ENCODE results near the gene MCRIP1.

The MCRIP1 gene

GRCh38 chr17:81802048-81802758, 30.9 kb downstream of the MCRIP1 start:
- H2BK120ac ChIP-seq (ENCODE audit: low read depth, low read length), result no peak overlapping the region
- no peak overlapping the region for H2BK12ac ChIP-seq (ENCODE audit: low read length)
- peak overlapping the region; percentile 60 for H2BK5ac ChIP-seq (ENCODE audit: low read length)
- peaks cover 20 to 63% (median 63%) of the 10 kb centered on the region in 3 experiments for H3K27me3 ChIP-seq (ENCODE audit: control insufficient read depth in 3 of 3, insufficient read depth in 3 of 3, low read depth in 1 of 3, low read length in 3 of 3)
- peaks cover 4 to 14% of the 10 kb centered on the region in 2 donors for H3K9me3 ChIP-seq (replicated peaks in 1 of 2; ENCODE audit: control insufficient read depth in 2 of 2, insufficient read depth in 1 of 2, low read depth in 1 of 2, low read length in 2 of 2)
- H2AK5ac ChIP-seq (ENCODE audit: low read depth, low read length), result peak overlapping the region; percentile 96
- no peak overlapping the region for H3K27ac ChIP-seq (replicated peaks; ENCODE audit: low read length)
- peak overlapping the region; percentile 31 for H3K23ac ChIP-seq (ENCODE audit: low read depth, low read length, poor library complexity)
- H2AFZ ChIP-seq (ENCODE audit: low read length), result no peak overlapping the region
- peaks cover 2% of the 10 kb centered on the region for H3K79me1 ChIP-seq (ENCODE audit: low read depth, low read length)
- no peak overlapping the region for H4K8ac ChIP-seq (ENCODE audit: low read depth, low read length)
- peaks cover 2 to 7% of the 10 kb centered on the region in 2 donors for H3K4me1 ChIP-seq (ENCODE audit: control insufficient read depth in 2 of 2, insufficient read depth in 1 of 2, low read depth in 1 of 2, low read length in 2 of 2)
- H3K4me2 ChIP-seq (ENCODE audit: insufficient read depth, low read length, poor library complexity, severe bottlenecking), result no peak overlapping the region
- no CpG with 5 or more reads among the region's 9 CpGs for WGBS, 2 donors (ENCODE audit: extremely low coverage in 2 of 2, insufficient read length in 2 of 2, insufficient replicate concordance in 1 of 2)
- H4K91ac ChIP-seq (ENCODE audit: low read depth, low read length, poor library complexity), result no peak overlapping the region
- peak overlapping the region; percentile 38 for H3K14ac ChIP-seq (ENCODE audit: low read length)
- H3K36me3 ChIP-seq (replicated peaks in 1 of 2; ENCODE audit: control insufficient read depth in 2 of 2, insufficient read depth in 2 of 2, low read length in 2 of 2), result no peaks in the 10 kb centered on the region
- no peak overlapping the region for H2BK15ac ChIP-seq (ENCODE audit: low read length)
- no peak for DNase-seq (ENCODE audit: low spot score)
- H3K18ac ChIP-seq (ENCODE audit: low read length), result no peak overlapping the region
- no peak overlapping the region for H3K9ac ChIP-seq (ENCODE audit: low read depth, low read length, poor library complexity)
- no peak overlapping the region for H3K4ac ChIP-seq (ENCODE audit: low read length)
- no peak overlapping the region for H3K4me3 ChIP-seq (ENCODE audit: low read length in 2 of 2)

GRCh38 chr17:81801327-81801726, 31.8 kb downstream of the MCRIP1 start:
- DNase-seq (ENCODE audit: low spot score), result no peak
- Histone ChIP-seq H3K23ac (ENCODE audit: low read depth, low read length, poor library complexity) (no peak overlapping the region), H3K4me1 (ENCODE audit: control insufficient read depth in 2 of 2, insufficient read depth in 1 of 2, low read depth in 1 of 2, low read length in 2 of 2) (peaks cover 2 to 7% of the 10 kb centered on the region in 2 donors), H4K8ac (ENCODE audit: low read depth, low read length) (no peak overlapping the region), H3K9ac (ENCODE audit: low read depth, low read length, poor library complexity) (no peak overlapping the region), H2BK120ac (ENCODE audit: low read depth, low read length) (no peak overlapping the region), H3K4me3 (ENCODE audit: low read length in 2 of 2) (no peak overlapping the region), H3K4me2 (ENCODE audit: insufficient read depth, low read length, poor library complexity, severe bottlenecking) (no peak overlapping the region), H3K79me1 (ENCODE audit: low read depth, low read length) (peaks cover 2% of the 10 kb centered on the region), H2AFZ (ENCODE audit: low read length) (no peak overlapping the region), H3K27me3 (ENCODE audit: control insufficient read depth in 3 of 3, insufficient read depth in 3 of 3, low read depth in 1 of 3, low read length in 3 of 3) (peaks cover 20 to 55% (median 54%) of the 10 kb centered on the region in 3 experiments), H3K9me3 (replicated peaks in 1 of 2; ENCODE audit: control insufficient read depth in 2 of 2, insufficient read depth in 1 of 2, low read depth in 1 of 2, low read length in 2 of 2) (peaks cover 4 to 14% of the 10 kb centered on the region in 2 donors), H2BK5ac (ENCODE audit: low read length) (no peak overlapping the region), H2BK15ac (ENCODE audit: low read length) (no peak overlapping the region), H2BK12ac (ENCODE audit: low read length) (no peak overlapping the region), H3K18ac (ENCODE audit: low read length) (no peak overlapping the region), H4K91ac (ENCODE audit: low read depth, low read length, poor library complexity) (no peak overlapping the region), H2AK5ac (ENCODE audit: low read depth, low read length) (no peak overlapping the region), H3K27ac (replicated peaks; ENCODE audit: low read length) (no peak overlapping the region), H3K14ac (ENCODE audit: low read length) (no peak overlapping the region), H3K36me3 (replicated peaks in 1 of 2; ENCODE audit: control insufficient read depth in 2 of 2, insufficient read depth in 2 of 2, low read length in 2 of 2) (no peaks in the 10 kb centered on the region), H3K4ac (ENCODE audit: low read length) (no peak overlapping the region)
- no CpG with 5 or more reads among the region's 9 CpGs for WGBS, 2 donors (ENCODE audit: extremely low coverage in 2 of 2, insufficient read length in 2 of 2, insufficient replicate concordance in 1 of 2)

- Histone ChIP-seq H2AFZ (ENCODE audit: low read length) (peak overlapping the region; percentile 46), H2BK12ac (ENCODE audit: low read length) (no peak overlapping the region), H3K14ac (ENCODE audit: low read length) (no peak overlapping the region), H3K27me3 (ENCODE audit: control insufficient read depth in 3 of 3, insufficient read depth in 3 of 3, low read depth in 1 of 3, low read length in 3 of 3) (peaks cover 0 to 6% (median 0%) of the 10 kb centered on the region in 3 experiments), H3K18ac (ENCODE audit: low read length) (no peak overlapping the region), H2AK5ac (ENCODE audit: low read depth, low read length) (no peak overlapping the region), H3K9me3 (replicated peaks in 1 of 2; ENCODE audit: control insufficient read depth in 2 of 2, insufficient read depth in 1 of 2, low read depth in 1 of 2, low read length in 2 of 2) (peaks cover 0 to 9% of the 10 kb centered on the region in 2 donors), H3K79me1 (ENCODE audit: low read depth, low read length) (peaks cover 5% of the 10 kb centered on the region), H4K8ac (ENCODE audit: low read depth, low read length) (no peak overlapping the region), H2BK5ac (ENCODE audit: low read length) (no peak overlapping the region), H3K4me2 (ENCODE audit: insufficient read depth, low read length, poor library complexity, severe bottlenecking) (no peak overlapping the region), H3K27ac (replicated peaks; ENCODE audit: low read length) (no peak overlapping the region), H3K36me3 (replicated peaks in 1 of 2; ENCODE audit: control insufficient read depth in 2 of 2, insufficient read depth in 2 of 2, low read length in 2 of 2) (peaks cover 0 to 2% of the 10 kb centered on the region in 2 donors), H4K91ac (ENCODE audit: low read depth, low read length, poor library complexity) (no peak overlapping the region), H3K23ac (ENCODE audit: low read depth, low read length, poor library complexity) (no peak overlapping the region), H3K4ac (ENCODE audit: low read length) (no peak overlapping the region), H2BK120ac (ENCODE audit: low read depth, low read length) (no peak overlapping the region), H3K9ac (ENCODE audit: low read depth, low read length, poor library complexity) (no peak overlapping the region), H3K4me3 (ENCODE audit: low read length in 2 of 2) (no peak overlapping the region), H2BK15ac (ENCODE audit: low read length) (no peak overlapping the region), H3K4me1 (ENCODE audit: control insufficient read depth in 2 of 2, insufficient read depth in 1 of 2, low read depth in 1 of 2, low read length in 2 of 2) (peaks cover 0 to 2% of the 10 kb centered on the region in 2 donors)
- no CpG with 5 or more reads among the region's 8 CpGs for WGBS, 2 donors (ENCODE audit: extremely low coverage in 2 of 2, insufficient read length in 2 of 2, insufficient replicate concordance in 1 of 2)
- DNase-seq (ENCODE audit: low spot score), result no peak
Measured at GRCh38 chr17:81794509-81794908, 38.6 kb downstream of the MCRIP1 start.

- H3K9ac ChIP-seq (ENCODE audit: low read depth, low read length, poor library complexity), result no peak overlapping the region
- no peak overlapping the region for H2BK5ac ChIP-seq (ENCODE audit: low read length)
- H3K4me2 ChIP-seq (ENCODE audit: insufficient read depth, low read length, poor library complexity, severe bottlenecking), result no peak overlapping the region
- peaks cover 0 to 9% of the 10 kb centered on the region in 2 donors for H3K9me3 ChIP-seq (replicated peaks in 1 of 2; ENCODE audit: control insufficient read depth in 2 of 2, insufficient read depth in 1 of 2, low read depth in 1 of 2, low read length in 2 of 2)
- peaks cover 0 to 2% of the 10 kb centered on the region in 2 donors for H3K4me1 ChIP-seq (ENCODE audit: control insufficient read depth in 2 of 2, insufficient read depth in 1 of 2, low read depth in 1 of 2, low read length in 2 of 2)
- no peak overlapping the region for H2BK15ac ChIP-seq (ENCODE audit: low read length)
- no CpG with 5 or more reads among the region's 3 CpGs for WGBS, 2 donors (ENCODE audit: extremely low coverage in 2 of 2, insufficient read length in 2 of 2, insufficient replicate concordance in 1 of 2)
- no peak overlapping the region for H2BK120ac ChIP-seq (ENCODE audit: low read depth, low read length)
- DNase-seq (ENCODE audit: low spot score), result no peak
- peaks cover 0 to 2% of the 10 kb centered on the region in 2 donors for H3K36me3 ChIP-seq (replicated peaks in 1 of 2; ENCODE audit: control insufficient read depth in 2 of 2, insufficient read depth in 2 of 2, low read length in 2 of 2)
- no peak overlapping the region for H3K23ac ChIP-seq (ENCODE audit: low read depth, low read length, poor library complexity)
- no peak overlapping the region for H3K4me3 ChIP-seq (ENCODE audit: low read length in 2 of 2)
- H3K18ac ChIP-seq (ENCODE audit: low read length), result no peak overlapping the region
- H2BK12ac ChIP-seq (ENCODE audit: low read length), result no peak overlapping the region
- H3K79me1 ChIP-seq (ENCODE audit: low read depth, low read length), result peaks cover 5% of the 10 kb centered on the region
- H4K8ac ChIP-seq (ENCODE audit: low read depth, low read length), result no peak overlapping the region
- no peak overlapping the region for H3K27ac ChIP-seq (replicated peaks; ENCODE audit: low read length)
- H4K91ac ChIP-seq (ENCODE audit: low read depth, low read length, poor library complexity), result no peak overlapping the region
- H2AK5ac ChIP-seq (ENCODE audit: low read depth, low read length), result no peak overlapping the region
- H3K14ac ChIP-seq (ENCODE audit: low read length), result no peak overlapping the region
- H2AFZ ChIP-seq (ENCODE audit: low read length), result no peak overlapping the region
- no peak overlapping the region for H3K4ac ChIP-seq (ENCODE audit: low read length)
- peaks cover 0 to 6% (median 0%) of the 10 kb centered on the region in 3 experiments for H3K27me3 ChIP-seq (ENCODE audit: control insufficient read depth in 3 of 3, insufficient read depth in 3 of 3, low read depth in 1 of 3, low read length in 3 of 3)
Measured at GRCh38 chr17:81794074-81794476, 39.0 kb downstream of the MCRIP1 start.

All from neuronal stem cell (in vitro differentiated cells).